Measurements from ENCODE around the gene BFSP1. TPM values are rescaled to one million over a fixed set of nuclear protein-coding genes. Genes with fewer than 3 reads are reported as not detected.

BFSP1 gene
- total and polyA plus RNA-seq, 2 of the 8 experiments (the other 6 are each of a cell fraction or from before 2014, with no cell fraction given) = 1.5 to 2.5 TPM

DNA sequence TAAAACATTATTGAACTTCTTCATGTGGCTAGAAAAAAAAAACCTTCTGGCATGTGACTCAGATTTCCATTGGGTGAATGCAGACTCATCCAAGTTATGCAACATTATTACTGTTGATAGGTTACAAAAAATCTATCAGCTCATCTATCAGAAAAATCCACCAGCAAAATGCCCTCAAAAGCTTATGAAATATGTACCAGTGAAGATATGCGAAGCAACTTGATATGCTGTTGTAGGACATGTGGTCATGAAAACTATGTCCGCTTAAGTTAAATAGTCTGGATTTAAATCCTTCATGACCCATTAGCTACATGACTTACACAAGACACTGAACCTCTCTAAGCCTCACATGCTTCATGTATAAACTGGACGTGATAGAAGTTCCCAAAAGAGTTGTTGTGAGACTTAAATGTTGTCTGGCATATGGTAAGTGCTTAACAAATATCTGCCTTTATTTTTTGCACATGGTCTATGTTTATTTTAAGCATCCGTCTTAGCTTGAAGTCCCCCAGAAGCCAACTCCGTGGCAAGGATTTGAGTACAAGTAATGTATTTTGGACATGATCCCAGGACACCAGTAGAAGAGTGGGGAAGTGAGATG lies 12.5 kb upstream of the BFSP1 start (continued):
- TF ChIP-seq CTCF (IDR thresholded peaks at IDR 0.05; ENCODE audit: control extremely low read depth in 1 of 3, insufficient read depth in 1 of 3, low read depth in 1 of 3, low read length in 3 of 3) (no peak), POU5F1 (IDR thresholded peaks at IDR 0.05; ENCODE audit: low read depth, low read length) (no peak), CBX8 (IDR thresholded peaks at IDR 0.05; ENCODE audit: borderline replicate concordance, low read depth, low read length) (no peak), ATF3 (IDR thresholded peaks at IDR 0.05; ENCODE audit: insufficient read depth, low read depth, low read length) (no peak), SP4 (IDR thresholded peaks at IDR 0.05; ENCODE audit: low read length) (no peak), KDM5A (IDR thresholded peaks at IDR 0.05; ENCODE audit: low read length) (no peak)
